ENCODE results near the gene SLC2A10.

GRCh38 chr20:46690219-46691106 lies 19.0 kb upstream of the SLC2A10 start:
- TF ChIP-seq CTCF (IDR thresholded peaks at IDR 0.05) (no peak), REST (IDR thresholded peaks at IDR 0.05; ENCODE audit: insufficient read depth in 1 of 2, low read depth in 2 of 2, low read length in 1 of 2) (no peak), SIN3A (IDR thresholded peaks at IDR 0.05; ENCODE audit: borderline replicate concordance, insufficient read depth, low read depth, low read length) (no peak), TCF7L2 (IDR thresholded peaks at IDR 0.05; ENCODE audit: low read depth, low read length) (no peak)

All from Panc1 (cell line).